GM19395 (cell line): Measurements from ENCODE around the gene SETSIP.
"Not testable (repeated sequence)": the region's sequence is repeated elsewhere in the genome, so short reads cannot be mapped to it uniquely, and the experiment has no call there.

Source experiments
- ATAC-seq: cut with Tn5 transposase; IDR thresholded peaks from one replicate; pipeline ENCODE4 v1.9.1; 2021; ENCODE audit warnings: mild to moderate bottlenecking, moderate library complexity; ENCODE audit not compliant: unreplicated experiment

The SETSIP gene

DNA sequence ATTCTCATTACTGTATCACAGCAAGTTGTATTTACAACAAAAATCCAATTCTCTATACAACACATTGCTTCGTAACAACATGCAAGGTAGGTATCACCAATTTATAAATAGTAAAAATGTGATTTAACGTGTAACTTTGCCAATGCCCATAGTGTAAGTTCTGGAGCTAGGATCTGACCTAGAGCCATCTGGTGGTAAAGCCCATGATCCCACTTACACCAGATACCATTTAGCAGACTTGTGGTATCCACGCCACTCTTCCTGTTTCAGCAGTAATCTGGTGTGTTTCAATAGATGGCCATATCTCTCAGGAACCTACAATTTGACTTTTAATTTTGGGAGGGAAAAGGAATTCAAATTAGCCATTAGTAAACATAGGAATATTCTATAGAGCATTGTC is 10.2 kb downstream of the SETSIP start:
- ATAC-seq: no peak

DNA sequence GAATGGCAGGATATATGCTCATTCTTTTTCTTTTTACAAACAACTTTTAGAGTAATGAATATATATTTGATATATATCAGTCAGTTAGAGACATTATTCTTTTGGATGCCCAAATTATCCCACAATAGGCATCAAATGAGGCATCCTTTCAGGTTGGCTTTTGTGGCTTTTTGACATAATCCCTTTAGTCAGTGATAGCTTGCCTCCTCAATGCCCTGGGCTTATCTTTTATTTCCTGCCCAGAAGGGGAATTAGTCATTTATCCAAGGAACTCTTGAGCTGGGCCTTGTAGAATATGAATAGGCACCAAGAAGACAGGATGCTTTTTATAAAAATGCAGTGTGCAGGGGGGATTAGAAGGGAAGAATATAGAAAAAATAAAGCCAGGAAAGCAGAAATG is 23.3 kb downstream of the SETSIP start:
- ATAC-seq: no peak

DNA sequence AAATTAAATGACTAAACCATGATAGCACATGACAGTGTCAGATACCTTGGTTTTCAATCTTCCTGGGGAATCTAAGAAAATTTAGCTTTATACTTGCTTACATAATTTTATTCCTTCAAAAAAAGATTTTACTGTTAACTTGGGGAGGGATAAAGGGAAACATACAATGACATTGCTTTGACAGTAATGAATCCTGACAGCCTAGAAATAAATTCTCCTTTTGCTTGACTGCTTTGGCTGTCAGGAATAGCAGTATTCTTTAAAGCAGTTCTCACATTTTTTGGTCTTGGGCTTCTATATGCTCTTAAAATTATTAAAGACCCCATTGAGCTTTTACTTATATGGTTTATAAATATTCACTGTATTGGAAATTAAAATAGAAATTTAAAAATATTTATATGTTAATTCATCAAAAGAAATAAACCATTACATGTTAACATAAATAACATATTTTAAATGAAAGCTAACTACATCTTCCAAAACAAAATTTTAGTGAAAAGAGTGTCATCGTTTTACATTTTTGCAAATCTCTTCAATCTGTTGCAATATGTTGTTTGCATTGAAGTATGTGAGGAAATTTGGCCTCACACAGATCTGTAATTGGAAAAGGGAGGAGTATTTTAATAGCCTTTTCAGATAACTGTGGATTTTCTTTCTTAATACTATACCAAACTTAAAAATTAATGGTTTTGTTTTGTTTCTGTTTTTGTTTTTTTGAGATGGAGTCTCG is 29.3 kb downstream of the SETSIP start:
- no peak for ATAC-seq

DNA sequence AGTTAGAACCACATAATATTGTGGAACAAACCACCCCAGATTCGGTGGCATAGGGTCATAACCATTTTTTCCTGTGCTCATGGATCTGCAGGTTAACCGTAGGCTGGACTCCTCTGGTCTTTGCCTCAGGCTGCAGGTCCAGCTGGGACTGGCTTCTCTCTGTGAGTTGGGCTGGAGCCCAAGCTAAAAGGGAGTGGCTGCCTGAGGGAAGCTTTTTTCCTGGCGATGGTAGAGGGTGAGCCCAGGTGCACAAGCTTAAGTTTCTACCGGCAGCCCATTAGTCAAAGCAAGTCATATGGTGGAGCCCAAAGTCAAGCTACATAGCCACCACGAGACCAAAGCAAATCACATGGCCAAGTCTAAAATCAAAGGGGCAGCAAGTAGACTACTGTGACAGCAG is 31.6 kb downstream of the SETSIP start:
- ATAC-seq: no peak

DNA sequence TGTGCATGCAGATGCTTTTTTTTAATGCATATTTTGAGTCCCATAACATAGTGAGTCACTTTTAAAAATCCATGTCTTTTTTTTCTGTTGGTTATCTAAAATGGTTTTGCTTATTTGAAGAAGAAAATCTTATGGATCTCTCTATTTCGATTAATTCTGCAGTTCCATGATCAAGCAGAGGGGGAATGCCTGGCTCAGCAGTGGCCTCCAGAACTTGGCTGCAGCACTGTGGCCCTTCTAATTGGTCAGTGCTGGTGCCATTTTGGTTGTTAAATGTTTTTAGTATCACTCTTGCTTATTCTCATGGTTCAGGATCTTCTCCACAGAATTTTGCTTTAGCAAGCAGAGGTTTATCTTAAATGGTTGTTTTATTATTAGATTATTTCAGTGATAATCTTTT is 34.2 kb downstream of the SETSIP start:
- no peak for ATAC-seq

DNA sequence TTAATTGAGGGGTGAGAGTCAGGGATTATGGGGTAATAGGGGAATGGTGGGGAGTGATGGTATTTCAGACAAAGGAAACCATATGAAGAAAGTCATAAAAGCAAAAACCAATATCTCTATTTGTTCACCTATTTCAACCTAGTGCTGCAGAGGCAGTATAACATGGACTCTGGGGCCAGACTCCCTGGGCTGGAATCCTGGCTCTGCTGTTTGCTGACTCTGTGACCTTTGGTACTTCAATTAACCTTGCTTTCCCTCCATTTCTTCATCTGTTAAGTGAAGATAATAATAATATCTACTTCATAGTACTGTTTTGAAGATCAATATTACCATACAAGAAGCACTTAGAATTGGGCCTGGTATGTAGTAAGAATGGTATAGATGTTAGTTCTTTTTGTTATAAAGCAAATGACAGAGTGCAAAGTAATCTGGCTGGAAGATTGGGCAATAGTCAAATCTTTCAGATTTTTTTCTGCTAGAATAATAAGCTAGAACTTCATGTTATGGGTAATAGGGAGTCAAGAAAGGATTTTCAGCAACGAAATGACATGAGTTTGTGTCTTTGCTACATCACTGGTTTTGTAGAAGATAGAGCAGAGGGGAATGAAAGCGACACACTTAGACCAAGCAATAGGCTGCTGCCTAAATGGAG is 36.4 kb downstream of the SETSIP start:
- no peak for ATAC-seq

DNA sequence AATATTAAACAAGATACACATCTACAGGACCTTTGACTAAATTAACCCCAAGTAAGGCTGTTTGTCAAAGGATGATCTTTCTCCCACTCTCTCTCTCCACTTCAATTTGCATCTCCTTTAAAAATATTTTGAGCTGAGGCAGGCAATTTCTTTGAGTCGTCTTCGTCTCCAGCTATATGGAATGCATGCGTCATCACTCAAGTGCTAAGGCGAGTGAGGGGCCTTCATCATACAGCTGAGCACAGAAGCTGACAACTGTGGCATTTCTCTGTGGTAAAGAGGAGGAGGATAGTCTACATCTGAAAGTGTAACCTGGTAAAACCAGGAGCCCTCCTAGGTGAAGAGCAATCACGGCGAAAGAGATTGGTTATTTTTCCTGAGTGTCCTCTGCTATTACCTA is 37.8 kb downstream of the SETSIP start:
- ATAC-seq: no peak

DNA sequence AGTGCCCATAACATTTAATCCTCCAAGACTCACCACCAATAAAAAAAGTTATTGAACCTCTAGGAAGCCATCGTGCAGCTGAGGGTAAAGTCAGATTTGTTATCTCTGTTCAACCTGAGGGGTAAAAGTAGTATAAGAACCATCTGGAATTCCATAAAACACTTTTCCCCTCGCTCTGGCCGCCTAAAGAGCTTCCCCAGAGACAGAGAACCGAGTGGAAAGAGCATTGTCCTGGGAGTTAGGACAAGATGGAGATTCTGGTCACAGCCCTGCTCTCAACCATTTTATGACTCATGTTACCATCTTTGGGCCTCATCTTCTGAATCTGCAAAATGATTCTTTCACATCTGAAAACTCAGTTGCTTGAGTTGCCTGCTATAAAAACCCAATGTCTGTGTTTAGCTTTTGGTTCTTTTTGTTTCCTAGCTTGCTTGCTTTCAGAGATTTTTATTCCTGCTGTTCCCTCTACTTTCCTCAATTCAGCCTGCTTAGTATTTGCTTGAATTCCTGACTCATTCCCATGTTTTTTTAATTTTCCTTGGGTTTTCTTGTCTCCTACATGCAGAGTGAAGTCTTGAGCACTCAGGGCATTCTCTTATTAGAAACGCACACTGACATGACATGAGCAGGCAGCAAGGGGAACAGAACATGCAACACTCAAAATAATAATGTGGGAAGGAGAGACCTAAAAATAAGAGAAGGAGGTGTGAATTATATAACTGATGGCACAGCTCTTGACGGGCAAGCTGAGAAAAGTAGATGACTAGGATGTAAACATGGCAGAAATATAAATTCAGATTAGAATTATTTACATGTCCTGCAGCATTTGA is 43.7 kb downstream of the SETSIP start:
- ATAC-seq: no peak

DNA sequence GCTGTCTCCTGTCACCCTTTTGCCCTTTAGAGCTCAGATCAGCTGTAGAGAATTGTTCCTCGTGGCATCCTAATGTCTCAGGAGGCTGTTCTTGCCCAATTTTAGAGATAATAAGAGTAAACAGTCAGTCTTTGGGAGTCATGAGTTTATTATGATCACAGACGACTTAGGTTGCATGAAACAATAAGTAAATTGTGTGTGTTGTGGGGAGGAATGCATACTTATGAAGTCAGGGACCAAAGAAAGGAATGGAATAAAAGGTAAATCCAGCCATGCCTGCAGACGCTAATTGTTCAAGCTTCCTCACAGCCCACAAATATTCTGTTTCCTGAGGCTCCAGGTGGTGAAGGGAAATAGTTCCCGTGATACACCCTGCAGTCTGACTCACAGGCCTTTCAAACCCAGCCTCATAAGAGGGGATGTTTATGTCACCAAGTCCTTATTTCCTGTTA is 44.5 kb downstream of the SETSIP start:
- no peak for ATAC-seq

DNA sequence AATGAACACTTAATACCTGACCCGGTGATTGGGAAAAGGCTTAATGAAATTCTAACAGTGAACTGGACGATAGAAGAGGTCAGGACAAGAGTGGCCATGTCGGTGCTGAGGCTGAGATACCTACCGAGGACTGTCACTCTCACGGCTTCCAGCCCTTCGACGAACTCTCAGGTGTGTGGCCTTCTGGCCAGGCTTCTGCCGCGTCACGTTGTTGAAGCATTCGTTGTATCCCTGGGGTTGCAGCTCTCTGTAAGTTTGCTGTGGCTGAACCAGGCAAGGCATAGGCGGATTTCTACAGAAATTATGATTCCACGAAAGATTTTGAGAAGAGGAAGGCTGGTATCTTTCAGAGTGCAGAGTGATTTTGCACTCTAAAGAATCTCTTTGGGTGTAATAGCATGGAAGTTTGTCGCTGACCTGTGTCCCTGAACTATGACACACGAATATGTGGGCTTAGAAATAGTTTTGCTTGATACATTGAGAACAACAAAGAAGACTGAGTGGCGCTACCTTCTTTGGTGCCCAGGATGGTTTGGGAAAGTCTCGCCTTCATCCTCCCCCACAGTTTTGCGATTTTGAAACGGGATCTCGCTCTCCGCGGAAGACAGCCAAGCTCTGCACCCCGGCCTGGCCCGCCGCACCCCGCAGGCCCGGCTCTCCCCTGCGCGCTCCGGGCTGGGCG is 45.8 kb downstream of the SETSIP start:
- no peak for ATAC-seq

DNA sequence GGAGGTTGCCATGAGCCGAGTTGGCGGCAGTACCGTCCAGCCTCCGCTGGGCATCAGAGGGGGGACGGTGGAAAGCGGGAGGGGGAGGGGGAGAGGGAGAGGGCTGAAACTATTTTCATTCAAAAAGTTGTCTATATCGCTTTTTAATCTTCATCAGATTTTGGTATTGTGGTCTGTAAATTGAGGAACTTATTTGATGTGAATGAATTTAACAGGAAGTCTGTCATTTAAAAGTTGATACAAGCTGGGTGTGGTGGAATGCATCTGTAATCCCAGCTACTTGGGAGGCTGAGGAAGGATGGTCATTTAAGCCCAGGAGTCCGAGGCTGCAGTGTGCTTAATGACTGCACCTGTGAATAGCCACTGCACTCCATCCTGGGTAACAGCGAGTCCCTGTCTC is 48.4 kb downstream of the SETSIP start:
- no peak for ATAC-seq

DNA sequence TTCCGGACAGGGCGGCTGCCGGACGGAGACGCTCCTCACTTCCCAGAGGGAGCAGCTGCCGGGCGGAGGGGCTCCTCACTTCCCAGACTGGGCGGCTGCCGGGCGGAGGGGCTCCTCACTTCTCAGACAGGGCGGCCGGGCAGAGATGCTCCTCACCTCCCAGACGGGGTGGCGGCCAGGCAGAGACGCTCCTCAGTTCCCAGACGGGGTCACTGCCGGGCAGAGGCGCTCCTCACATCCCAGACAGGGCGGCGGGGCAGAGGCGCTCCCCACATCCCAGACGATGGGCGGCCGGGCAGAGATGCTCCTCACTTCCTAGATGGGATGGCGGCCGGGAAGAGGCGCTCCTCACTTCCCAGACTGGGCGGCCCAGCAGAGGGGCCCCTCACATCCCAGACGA is 49.2 kb downstream of the SETSIP start:
- not testable (repeated sequence) for ATAC-seq
